ENCODE measurements around the gene CFAP97.

DNA sequence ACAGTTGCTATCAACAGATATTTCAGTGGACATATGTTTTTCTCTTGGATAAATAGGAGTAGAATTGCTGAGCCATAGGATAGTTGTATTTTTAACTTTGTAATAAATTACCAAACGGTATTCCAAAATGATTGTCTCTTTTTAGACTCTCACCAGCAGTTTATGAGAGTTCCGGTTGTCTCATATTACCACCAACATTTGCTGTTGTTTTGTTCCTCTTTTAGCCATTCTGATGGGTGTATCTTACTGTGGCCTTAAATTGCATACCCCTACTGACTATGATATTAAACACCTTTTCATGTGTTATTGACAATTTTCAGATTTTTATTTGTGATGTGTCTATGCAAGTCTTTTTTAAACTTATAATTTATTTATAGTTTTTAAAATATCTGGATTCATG is 45.3 kb upstream of the CFAP97 start:
- TF ChIP-seq POLR2A (IDR thresholded peaks at IDR 0.05) (no peak), CTCF (IDR thresholded peaks at IDR 0.05) (no peak), EP300 (IDR thresholded peaks at IDR 0.05) (no peak), POLR2AphosphoS5 (IDR thresholded peaks at IDR 0.05) (no peak)
